HAP-1 (cell line): ENCODE measurements around the gene CHST11.

Experiments
- DNase-seq, 2 experiments: peaks; one replicate each; pipeline ENCODE4 v3.0.0-alpha.2; 2016 to 2020; ENCODE audit warnings: low spot score in 2 of 2
- H3K27me3 ChIP-seq: fragments of 250-450 bp; sonication (Bioruptor Pico); 2 replicates; pipeline ENCODE4 v1.5.1; 2020; ENCODE audit warnings: low read depth, mild to moderate bottlenecking, moderate library complexity
- H3K36me3 ChIP-seq: fragments of 250-450 bp; sonication (Bioruptor Pico); replicated peaks from 2 replicates; pipeline ENCODE4 v1.5.1; 2020; ENCODE audit warnings: mild to moderate bottlenecking
- H3K4me1 ChIP-seq: fragments of 250-450 bp; sonication (Bioruptor Pico); 2 replicates; pipeline ENCODE4 v1.5.1; 2020; ENCODE audit warnings: mild to moderate bottlenecking
- H3K4me3 ChIP-seq: fragments of 250-450 bp; sonication (Bioruptor Pico); 2 replicates; pipeline ENCODE4 v1.5.1; 2020; ENCODE audit warnings: mild to moderate bottlenecking, moderate library complexity
- H3K9me3 ChIP-seq: fragments of 250-450 bp; sonication (Bioruptor Pico); 2 replicates; pipeline ENCODE4 v1.5.1; 2020; ENCODE audit warnings: mild to moderate bottlenecking, moderate library complexity
- in situ Hi-C: fragments of 300-500 bp; cut with MboI; formaldehyde crosslinking; loops from 3 replicates; pipeline ENCODE4 v1.14.3; 2020; ENCODE audit warnings: low sequenced_read_pairs, inconsistent platforms, mixed read lengths

Gene CHST11

DNA sequence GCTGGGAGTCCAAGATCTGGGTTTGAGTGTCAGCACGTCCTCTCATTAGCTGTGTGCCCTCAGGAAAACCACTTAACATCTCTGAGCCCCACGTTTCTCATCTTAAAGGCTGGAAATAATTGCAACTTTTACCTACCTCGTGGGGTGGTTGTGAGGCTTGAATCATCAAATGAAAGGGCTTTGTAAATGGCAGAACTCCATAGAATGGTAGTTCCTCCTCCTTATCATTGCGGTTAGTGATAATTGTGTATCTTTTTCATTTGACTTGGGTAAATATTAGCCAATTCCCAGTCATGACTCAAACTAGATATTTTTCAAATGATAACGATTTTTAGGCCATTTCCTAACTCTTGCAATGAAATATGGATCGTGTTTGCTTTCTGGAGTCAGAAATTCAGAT, 205.5 kb downstream of the CHST11 start:
- Histone ChIP-seq H3K27me3 (no peaks in the 10 kb centered on the region), H3K4me1 (no peaks in the 10 kb centered on the region), H3K36me3 (no peaks in the 10 kb centered on the region), H3K9me3 (no peaks in the 10 kb centered on the region), H3K4me3 (no peak overlapping the region)
- DNase-seq, result no peak
- in situ Hi-C loops, result no loop called here

DNA sequence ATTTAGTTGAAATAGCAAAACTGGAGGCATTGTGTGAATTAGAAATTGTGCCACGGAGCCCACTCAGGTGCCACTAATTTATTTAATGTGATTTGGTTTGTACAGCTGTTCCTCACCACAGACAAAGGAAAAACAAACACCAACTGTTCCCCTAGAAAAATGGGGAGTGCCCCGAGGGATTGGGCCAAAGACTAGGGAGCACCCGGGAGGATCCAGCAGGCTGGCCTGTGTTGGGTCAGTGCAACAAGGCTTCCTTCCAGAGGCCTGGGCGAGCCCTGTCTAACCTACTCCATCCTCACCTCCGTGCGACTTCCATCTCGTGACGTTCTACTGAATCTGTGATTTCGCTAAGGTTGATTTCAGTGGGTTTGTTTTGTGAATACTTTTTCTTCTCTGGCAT, 206.2 kb downstream of the CHST11 start:
- Histone ChIP-seq H3K36me3 (no peaks in the 10 kb centered on the region), H3K9me3 (no peaks in the 10 kb centered on the region), H3K27me3 (no peaks in the 10 kb centered on the region), H3K4me3 (no peak overlapping the region), H3K4me1 (no peaks in the 10 kb centered on the region)
- no peak for DNase-seq
- in situ Hi-C loops, result no loop called here

DNA sequence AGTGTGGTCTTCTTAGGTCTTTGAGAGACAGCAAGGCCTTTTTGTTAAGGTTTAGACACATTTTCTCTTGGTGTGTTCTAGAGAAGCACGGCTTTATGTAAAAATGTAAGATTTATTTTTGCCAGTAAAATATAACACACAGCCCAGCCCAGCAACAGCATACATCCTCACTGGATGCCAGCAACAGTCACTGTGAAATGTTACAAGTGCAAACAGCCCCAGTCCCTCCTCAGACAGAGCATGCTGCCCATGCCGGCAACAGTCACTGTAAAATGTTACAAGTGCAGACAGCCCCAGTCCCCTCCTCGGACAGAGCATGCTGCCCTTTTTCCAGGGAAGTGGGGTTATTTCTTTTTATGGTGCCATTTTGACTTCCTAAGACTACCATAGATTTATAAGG, 207.6 kb downstream of the CHST11 start:
- H3K27me3 ChIP-seq, result no peaks in the 10 kb centered on the region
- H3K4me3 ChIP-seq, result no peak overlapping the region
- in situ Hi-C loops, result no loop called here
- H3K4me1 ChIP-seq, result no peaks in the 10 kb centered on the region
- no peaks in the 10 kb centered on the region for H3K9me3 ChIP-seq
- no peak for DNase-seq
- H3K36me3 ChIP-seq, result no peaks in the 10 kb centered on the region

DNA sequence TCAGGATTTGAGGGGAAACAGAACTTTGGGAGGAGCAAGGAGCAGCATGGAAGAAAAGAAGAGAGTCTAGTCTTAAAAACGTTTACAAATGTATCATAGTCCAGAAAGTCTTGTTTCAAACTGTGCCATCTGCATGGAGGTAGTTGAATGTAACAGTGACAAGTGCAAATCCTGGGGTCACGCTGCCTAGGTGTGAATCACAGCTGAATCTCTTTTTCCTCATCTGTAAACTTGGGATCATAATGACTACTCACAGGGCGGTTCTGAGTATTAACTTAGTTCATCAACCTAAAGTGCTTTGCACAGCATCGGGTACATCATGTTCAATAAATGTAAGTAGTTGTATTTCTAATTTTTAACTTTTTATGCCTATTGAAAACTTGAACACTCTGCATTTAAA, 208.5 kb downstream of the CHST11 start:
- Histone ChIP-seq H3K9me3 (no peaks in the 10 kb centered on the region), H3K36me3 (no peaks in the 10 kb centered on the region), H3K27me3 (no peaks in the 10 kb centered on the region), H3K4me3 (no peak overlapping the region), H3K4me1 (no peaks in the 10 kb centered on the region)
- in situ Hi-C loops, result no loop called here
- no peak for DNase-seq

DNA sequence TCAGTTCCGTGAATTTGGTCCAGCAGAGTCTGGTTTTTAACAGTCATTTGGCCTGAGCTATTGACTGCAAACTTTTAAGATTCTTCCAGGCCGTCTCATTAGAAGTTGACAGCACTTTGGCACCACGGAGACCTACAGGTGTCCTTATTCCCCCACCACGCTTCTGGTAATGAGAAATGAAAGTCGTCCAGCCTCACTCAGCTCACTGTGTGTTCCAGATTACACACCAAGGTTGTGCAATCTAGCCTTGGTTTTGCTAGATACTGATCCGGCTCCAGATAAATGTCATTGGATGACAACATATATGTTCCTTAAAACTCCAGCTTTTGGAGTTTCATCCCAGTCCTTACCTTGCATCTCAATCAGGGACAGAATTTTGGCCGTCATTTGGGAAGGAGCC, 210.4 kb downstream of the CHST11 start:
- no peaks in the 10 kb centered on the region for H3K36me3 ChIP-seq
- no peaks in the 10 kb centered on the region for H3K27me3 ChIP-seq
- DNase-seq, result no peak
- H3K4me3 ChIP-seq, result no peak overlapping the region
- in situ Hi-C loops, result no loop called here
- H3K9me3 ChIP-seq, result no peaks in the 10 kb centered on the region
- H3K4me1 ChIP-seq, result peaks cover 9% of the 10 kb centered on the region

DNA sequence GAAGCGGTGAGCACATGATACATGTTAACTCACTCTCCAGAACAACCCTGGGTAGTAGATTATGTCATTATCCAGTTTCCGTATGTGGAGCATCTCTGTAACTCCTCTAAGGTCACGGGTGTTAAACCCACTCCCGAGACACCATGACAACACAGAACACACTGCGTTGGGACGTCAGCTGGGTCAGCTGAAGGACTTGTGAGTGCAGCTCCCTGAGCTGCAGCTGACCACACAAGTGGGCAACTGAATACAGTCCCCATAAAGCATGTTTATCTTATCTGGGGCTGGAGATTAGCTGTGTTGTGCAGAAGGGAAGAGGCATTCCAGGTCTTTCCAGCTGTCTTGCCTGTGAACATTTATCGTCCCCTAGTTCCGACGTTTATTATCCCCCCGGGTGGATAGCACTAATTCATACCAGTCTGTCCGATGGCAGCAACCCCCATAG, 211.5 kb downstream of the CHST11 start:
- DNase-seq, result no peak
- Histone ChIP-seq H3K4me3 (no peak overlapping the region), H3K4me1 (peaks cover 10% of the 10 kb centered on the region), H3K9me3 (no peaks in the 10 kb centered on the region), H3K36me3 (no peaks in the 10 kb centered on the region), H3K27me3 (no peaks in the 10 kb centered on the region)
- in situ Hi-C loops, result no loop called here

DNA sequence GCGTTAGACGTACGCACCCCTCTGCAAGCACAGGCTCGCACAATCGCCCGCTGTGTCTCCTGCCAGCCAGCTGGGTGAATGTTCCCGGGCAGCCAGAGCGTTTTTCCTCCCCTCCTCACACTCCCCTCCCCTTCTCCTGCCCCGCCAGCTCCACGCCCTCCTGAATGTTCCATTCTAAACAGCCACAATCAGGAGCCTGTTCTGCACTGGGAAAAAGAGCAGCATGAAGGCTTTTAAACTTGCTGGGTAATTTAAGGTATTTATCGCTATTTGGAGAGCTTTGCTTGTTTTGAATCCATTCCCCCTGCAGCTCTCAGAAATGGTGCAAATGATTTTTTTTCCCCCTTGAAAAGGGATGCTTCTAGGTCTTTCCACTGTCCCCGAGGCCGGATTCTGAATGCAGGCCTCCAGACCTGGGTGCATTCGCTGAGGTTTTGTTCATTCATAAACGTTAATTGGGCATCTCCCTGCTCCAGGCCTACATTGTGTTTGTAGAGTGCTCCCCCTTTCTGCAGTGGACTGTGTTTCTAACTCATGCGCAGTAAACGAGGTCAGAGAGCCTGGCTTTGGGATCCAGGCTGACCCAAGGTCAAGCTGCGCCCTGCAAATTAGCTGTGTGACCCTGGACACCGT, 212.5 kb downstream of the CHST11 start:
- Histone ChIP-seq H3K4me1 (peaks cover 10% of the 10 kb centered on the region), H3K4me3 (no peak overlapping the region), H3K27me3 (no peaks in the 10 kb centered on the region), H3K9me3 (no peaks in the 10 kb centered on the region), H3K36me3 (no peaks in the 10 kb centered on the region)
- in situ Hi-C loops, result no loop called here
- peak in 1 of 2 experiments; percentile 39 for DNase-seq

DNA sequence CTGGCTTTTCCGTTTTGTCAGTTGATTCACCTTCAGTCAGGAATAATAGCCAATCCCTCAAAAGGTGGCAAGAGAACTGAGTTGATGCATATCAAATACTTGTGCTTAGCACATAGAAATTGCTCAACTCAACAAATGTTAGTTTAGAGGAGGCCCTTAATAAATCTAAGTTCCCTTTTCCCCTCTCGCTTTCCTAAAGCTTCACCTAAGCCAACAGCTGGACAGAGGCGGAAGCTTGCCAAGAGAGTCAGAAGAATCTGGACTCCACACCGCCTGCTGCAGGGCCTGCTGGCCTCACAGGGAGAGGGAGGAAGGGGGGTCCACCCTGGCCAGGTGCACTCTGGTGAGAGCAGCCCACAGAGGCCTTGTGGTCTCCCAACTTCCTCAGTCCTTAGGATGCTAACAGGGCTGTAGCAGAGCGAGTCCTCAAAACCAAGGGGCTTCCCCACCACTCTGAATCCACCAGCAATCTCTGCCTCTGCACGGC, 213.1 kb downstream of the CHST11 start:
- Histone ChIP-seq H3K9me3 (no peaks in the 10 kb centered on the region), H3K4me1 (peaks cover 10% of the 10 kb centered on the region), H3K27me3 (no peaks in the 10 kb centered on the region), H3K4me3 (no peak overlapping the region), H3K36me3 (no peaks in the 10 kb centered on the region)
- in situ Hi-C loops, result no loop called here
- no peak for DNase-seq

DNA sequence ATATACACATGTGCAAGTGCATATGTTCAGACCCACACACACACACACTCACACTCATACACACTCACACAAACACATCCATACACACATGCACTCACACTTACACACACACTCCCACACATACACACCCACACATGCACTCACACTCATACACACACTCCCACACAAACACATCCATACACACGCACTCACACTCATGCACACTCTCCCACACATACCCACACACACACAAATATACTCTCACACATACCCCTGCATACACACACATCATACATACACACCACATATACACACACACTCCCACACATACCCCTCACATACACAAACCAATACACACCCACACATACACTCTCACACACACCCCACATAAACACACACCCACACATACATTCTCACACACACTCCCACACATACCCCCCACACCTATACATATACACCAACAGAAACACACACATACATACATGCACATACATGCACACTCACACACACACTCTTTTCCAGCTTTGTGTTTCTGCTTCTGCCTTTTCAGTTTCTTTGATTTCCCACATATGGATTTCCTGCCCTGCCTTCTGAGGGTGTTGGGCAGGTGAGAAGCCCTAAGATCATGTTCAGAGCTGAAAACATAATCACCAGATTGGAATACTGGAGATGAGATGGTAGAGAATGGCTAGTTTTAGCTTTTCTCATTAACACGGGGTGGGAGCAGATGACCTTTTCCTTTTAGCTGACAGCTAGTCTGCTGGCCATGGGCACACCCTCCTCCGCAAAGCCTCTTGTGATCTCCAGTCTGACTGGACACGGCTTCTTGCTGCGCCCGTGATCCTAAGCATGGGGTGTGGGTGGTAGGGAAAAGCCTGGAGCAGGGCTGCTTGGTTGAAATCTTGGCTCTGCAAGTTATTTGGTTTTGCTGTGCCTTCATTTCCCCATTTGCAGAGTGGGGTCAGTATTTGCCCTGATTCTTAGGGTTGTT, 214.0 kb downstream of the CHST11 start:
- Histone ChIP-seq H3K9me3 (no peaks in the 10 kb centered on the region), H3K36me3 (no peaks in the 10 kb centered on the region), H3K27me3 (no peaks in the 10 kb centered on the region), H3K4me1 (peaks cover 10% of the 10 kb centered on the region), H3K4me3 (no peak overlapping the region)
- in situ Hi-C loops, result no loop called here
- no peak for DNase-seq

DNA sequence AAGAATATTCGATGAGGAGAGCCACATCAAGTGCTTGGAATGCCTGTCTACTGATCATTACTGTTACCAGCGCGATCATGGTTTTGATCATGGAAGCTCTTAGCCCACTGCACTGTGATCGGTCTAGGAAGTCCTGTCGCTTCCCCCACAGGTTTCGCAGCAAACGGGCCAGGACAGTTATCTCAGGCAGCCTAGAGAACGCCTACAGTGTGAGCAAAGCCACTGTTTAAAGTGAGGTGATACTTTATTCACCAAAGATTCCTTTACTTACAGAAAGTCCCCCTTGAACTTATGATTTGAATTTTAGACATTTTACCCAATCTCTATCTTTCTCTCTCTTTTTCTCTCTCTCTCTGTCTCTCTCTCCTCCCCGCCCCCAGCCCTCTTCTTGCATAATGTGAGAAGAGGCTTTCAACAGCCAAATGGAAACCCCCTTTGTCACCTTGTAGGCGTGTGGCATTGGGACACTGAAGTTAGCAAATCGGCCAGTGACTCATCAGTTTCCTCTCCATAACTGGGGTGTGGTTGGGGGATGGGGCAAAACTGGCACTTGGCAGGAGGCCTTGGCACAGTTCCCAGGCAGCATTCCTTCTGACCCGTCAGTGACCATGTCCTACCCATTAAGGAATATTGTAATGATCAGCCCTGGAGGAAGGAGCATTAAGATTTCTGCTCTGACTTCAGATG, 214.8 kb downstream of the CHST11 start:
- Histone ChIP-seq H3K27me3 (no peaks in the 10 kb centered on the region), H3K9me3 (no peaks in the 10 kb centered on the region), H3K36me3 (no peaks in the 10 kb centered on the region), H3K4me1 (peaks cover 10% of the 10 kb centered on the region), H3K4me3 (no peak overlapping the region)
- in situ Hi-C loops, result no loop called here
- DNase-seq, result peak; percentile 20 to 70

DNA sequence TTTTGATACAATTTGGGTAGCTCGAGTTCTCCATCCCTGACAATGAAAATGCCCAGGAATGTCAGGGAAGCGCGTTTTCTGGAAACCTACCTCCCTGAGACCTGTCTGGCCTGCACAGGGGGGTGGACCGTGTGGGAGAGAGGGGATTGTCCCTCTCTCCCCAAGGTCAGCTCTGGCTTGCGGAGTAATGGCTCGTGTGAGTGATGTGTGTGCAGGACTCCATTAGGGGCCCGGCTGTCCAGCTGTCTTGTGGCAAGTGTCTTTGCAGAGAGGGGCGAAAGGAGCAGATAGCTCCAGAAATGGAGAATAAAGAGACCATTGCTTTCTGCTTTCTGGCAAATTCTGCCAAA, 215.3 kb downstream of the CHST11 start:
- DNase-seq, result no peak
- Histone ChIP-seq H3K4me3 (no peak overlapping the region), H3K9me3 (no peaks in the 10 kb centered on the region), H3K36me3 (no peaks in the 10 kb centered on the region), H3K27me3 (no peaks in the 10 kb centered on the region), H3K4me1 (peaks cover 14% of the 10 kb centered on the region)
- in situ Hi-C loops, result no loop called here

DNA sequence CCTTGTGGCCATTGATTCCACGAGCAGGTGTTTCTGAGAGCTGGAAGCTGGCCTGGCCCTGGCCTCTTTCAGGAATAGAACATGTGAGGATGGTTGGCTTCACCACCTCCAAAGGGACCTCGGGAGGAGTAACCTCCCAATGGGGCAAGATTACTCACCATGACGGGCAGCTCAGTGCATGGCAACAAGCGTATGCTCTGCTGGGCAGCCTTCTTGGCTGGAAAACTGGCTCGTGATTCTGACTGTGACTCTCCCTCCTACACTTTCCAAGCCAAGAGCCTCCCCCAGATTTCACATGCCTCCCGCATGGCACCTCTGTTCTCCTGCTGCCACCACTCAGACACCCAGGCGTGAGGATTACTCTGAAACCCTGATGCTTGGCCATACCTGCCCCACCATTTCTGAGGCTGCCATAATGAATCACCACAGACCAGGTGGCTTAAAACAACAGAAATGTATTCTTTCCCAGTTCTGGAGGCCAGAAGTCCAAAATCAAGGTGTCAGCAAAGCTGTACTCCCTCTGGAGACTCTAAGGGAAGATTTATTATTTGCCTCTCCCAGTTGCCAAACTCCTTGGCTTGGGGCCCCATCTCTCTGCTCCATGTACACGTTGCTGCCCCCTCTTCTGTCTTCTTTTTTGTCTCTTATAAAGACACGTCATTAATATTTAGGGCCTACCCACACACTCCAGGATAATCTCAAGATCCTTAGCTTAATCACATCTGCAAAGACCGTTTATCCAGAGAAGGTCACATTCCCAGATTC, 215.9 kb downstream of the CHST11 start:
- Histone ChIP-seq H3K36me3 (no peaks in the 10 kb centered on the region), H3K4me3 (no peak overlapping the region), H3K4me1 (peaks cover 20% of the 10 kb centered on the region), H3K9me3 (no peaks in the 10 kb centered on the region), H3K27me3 (no peaks in the 10 kb centered on the region)
- no peak for DNase-seq
- in situ Hi-C loops, result no loop called here

DNA sequence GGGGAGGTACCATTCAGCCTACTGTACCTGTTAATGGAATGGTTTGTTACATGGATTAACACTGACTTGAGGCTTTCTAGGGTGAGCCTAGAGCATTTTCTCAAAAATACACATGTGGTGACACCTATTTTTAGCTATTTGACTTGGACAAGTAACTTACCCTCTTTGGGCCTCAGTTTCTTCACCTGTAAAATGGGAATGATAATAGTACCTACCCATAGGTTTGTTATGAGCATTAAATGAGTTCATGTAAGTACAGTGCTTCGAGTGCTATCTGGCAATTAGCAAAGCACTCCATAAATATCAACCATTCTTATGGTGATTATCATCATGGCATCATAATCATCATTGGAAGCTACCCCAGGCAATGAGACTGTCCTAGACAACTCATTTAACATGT, 216.5 kb downstream of the CHST11 start:
- DNase-seq, result no peak
- no peaks in the 10 kb centered on the region for H3K36me3 ChIP-seq
- in situ Hi-C loops, result no loop called here
- H3K9me3 ChIP-seq, result no peaks in the 10 kb centered on the region
- H3K4me3 ChIP-seq, result no peak overlapping the region
- no peaks in the 10 kb centered on the region for H3K27me3 ChIP-seq
- peaks cover 21% of the 10 kb centered on the region for H3K4me1 ChIP-seq
